HCT116 (cell line): ENCODE results near the gene ZBTB20. TPM values are rescaled to one million over a fixed set of nuclear protein-coding genes. Genes with fewer than 3 reads are reported as not detected.

Source experiments
- ATAC-seq: fragments of 200-7000 bp; cut with Tn5 transposase; 2 replicates; pipeline ENCODE4 v1.9.1; 2020; ENCODE audit warnings: mild to moderate bottlenecking, moderate library complexity
- BruUV-seq: library from RNA; stranded (reverse); fragments of 400-500 nt; replicated peaks from 2 replicates; lab custom pipeline; 2021; lab: Mats Ljungman, UMichigan
- CTCF ChIA-PET: fragments of 300-600 bp; sonication (Branson Sonifier 250); formaldehyde crosslinking; loops from one replicate; lab custom pipeline; 2021; ENCODE audit warnings: antibody characterized with exemption; lab: Charles Lee
- POLR2A ChIA-PET: fragments of 300-600, 350-600 bp; sonication (Branson Sonifier 250); formaldehyde crosslinking; loops from one replicate; lab custom pipeline; 2021; ENCODE audit warnings: antibody characterized with exemption; lab: Charles Lee
- RAD21 ChIA-PET, 2 experiments: fragments of 300-600 bp; sonication (Branson Sonifier 250); formaldehyde crosslinking; loops; one replicate each; lab custom pipeline; 2023; ENCODE audit warnings: low total read pairs in 2 of 2; ENCODE audit not compliant: uncharacterized antibody in 2 of 2, unreplicated experiment in 2 of 2, low non-redundant PET in 1 of 2; lab: Charles Lee
- DNase-seq: peaks from one replicate; pipeline ENCODE4 v3.0.0-alpha.2; 2010; ENCODE audit warnings: low read depth, low spot score
- H2AFZ ChIP-seq: fragments of 200-600 bp; shearing (Covaris generic), sonication (generic); 2 replicates; pipeline ENCODE4 v1.6.1; 2017; ENCODE audit warnings: low read depth, mixed run types, mixed read lengths, antibody characterized with exemption, low read length; ENCODE audit not compliant: poor library complexity, severe bottlenecking
- H3K27ac ChIP-seq: 2 replicates; pipeline ENCODE4 v1.5.1; 2012; ENCODE audit warnings: low read depth, low read length
- H3K27me3 ChIP-seq: fragments of 200-600 bp; sonication (generic); 2 replicates; pipeline ENCODE4 v1.6.1; 2016; ENCODE audit warnings: mixed run types, low read length, mixed read lengths; ENCODE audit not compliant: insufficient read depth
- H3K36me3 ChIP-seq, 2 experiments: fragments of 200-500 bp in 1 of 2; fragments of 200-600 bp in 1 of 2; sonication (Bioruptor generic) in 1 of 2; sonication (generic) in 1 of 2; 2 replicates each; pipeline versions ENCODE4 v1.5.1 to v1.6.1; 2014 to 2016; ENCODE audit warnings: low read length in 2 of 2, inconsistent platforms in 1 of 2, mixed read lengths in 1 of 2, mixed run types in 1 of 2; ENCODE audit not compliant: insufficient read depth in 2 of 2, control insufficient read depth in 1 of 2
- H3K4me1 ChIP-seq, 2 experiments: fragments of 200-600 bp in 1 of 2; sonication (generic) in 1 of 2; 2 replicates each; pipeline versions ENCODE4 v1.5.1 to v1.6.1; 2012 to 2017; ENCODE audit warnings: low read length in 2 of 2, inconsistent platforms in 1 of 2, mild to moderate bottlenecking in 1 of 2, mixed read lengths in 1 of 2, mixed run types in 1 of 2, moderate library complexity in 1 of 2; ENCODE audit not compliant: insufficient read depth in 2 of 2, control insufficient read depth in 1 of 2
- H3K4me2 ChIP-seq: fragments of 200-600 bp; sonication (generic); 2 replicates; pipeline ENCODE4 v1.6.1; 2017; ENCODE audit warnings: mixed run types, low read length, mixed read lengths
- H3K4me3 ChIP-seq, 2 experiments: fragments of 200-600 bp in 1 of 2; sonication (generic) in 1 of 2; replicated peaks in 1 of 2; 2 replicates each; pipeline ENCODE4 v1.5.1; 2011 to 2016; ENCODE audit warnings: low read length in 2 of 2, control low read depth in 1 of 2, low read depth in 1 of 2, mild to moderate bottlenecking in 1 of 2, mixed read lengths in 1 of 2, mixed run types in 1 of 2
- H3K79me2 ChIP-seq: fragments of 200-600 bp; sonication (generic); 2 replicates; pipeline ENCODE4 v1.6.1; 2017; ENCODE audit warnings: mild to moderate bottlenecking, mixed run types, low read length, moderate library complexity, mixed read lengths; ENCODE audit not compliant: insufficient read depth
- H3K9ac ChIP-seq: fragments of 200-600 bp; sonication (generic); 2 replicates; pipeline ENCODE4 v1.6.1; 2016; ENCODE audit warnings: low read length, mixed read lengths
- H3K9me2 ChIP-seq: fragments of 200-600 bp; sonication (generic), shearing (Covaris generic); 2 replicates; pipeline ENCODE4 v1.6.1; 2017; ENCODE audit warnings: mixed run types, mild to moderate bottlenecking, moderate library complexity; ENCODE audit not compliant: insufficient read depth
- H3K9me3 ChIP-seq, 2 experiments: fragments of 200-500 bp in 1 of 2; fragments of 200-600 bp in 1 of 2; sonication (Bioruptor generic) in 1 of 2; sonication (generic) in 1 of 2; 2 replicates each; pipeline ENCODE4 v1.6.1; 2014 to 2017; ENCODE audit warnings: low read length in 2 of 2, mixed read lengths in 2 of 2, inconsistent platforms in 1 of 2, low read depth in 1 of 2, mild to moderate bottlenecking in 1 of 2, mixed run types in 1 of 2, moderate library complexity in 1 of 2; ENCODE audit not compliant: control insufficient read depth in 1 of 2, insufficient read depth in 1 of 2
- H4K20me1 ChIP-seq: fragments of 200-600 bp; sonication (generic), shearing (Covaris generic); 2 replicates; pipeline ENCODE4 v1.6.1; 2017; ENCODE audit warnings: mixed run types, mild to moderate bottlenecking, moderate library complexity; ENCODE audit not compliant: insufficient read depth
- CBX3 ChIP-seq: IDR thresholded peaks from 2 replicates; pipeline ENCODE4 v1.6.1; 2012; ENCODE audit warnings: low read depth
- ELF1 ChIP-seq: IDR thresholded peaks from 2 replicates; pipeline ENCODE4 v1.6.1; 2012; ENCODE audit warnings: low read depth, borderline replicate concordance
- MAX ChIP-seq: IDR thresholded peaks from 2 replicates; pipeline ENCODE4 v1.6.1; 2012
- POLR2AphosphoS5 ChIP-seq: IDR thresholded peaks from 2 replicates; pipeline ENCODE4 v1.6.1; 2011; ENCODE audit warnings: mild to moderate bottlenecking, low read depth, low read length, moderate library complexity
- REST ChIP-seq: IDR thresholded peaks from 2 replicates; pipeline ENCODE4 v1.6.1; 2012; ENCODE audit warnings: low read depth
- intact Hi-C: fragments of 100-400 bp; cut with micrococcal nuclease; formaldehyde crosslinking; loops from 2 replicates; pipeline ENCODE4 v1.10.0; 2022
- total RNA-seq: library from RNA; stranded (reverse); gene quantifications from one replicate; pipeline ENCODE4 v1.2.1, GENCODE V29; 2021; ENCODE audit not compliant: unreplicated experiment

ZBTB20 gene
- total RNA-seq, 1 experiment from 2014 or later: 42.1 TPM

GRCh38 chr3:114743746-114744485 is 403.2 kb downstream of the ZBTB20 start (continued):
- TF ChIP-seq REST: no peak
- no peak for TF ChIP-seq MAX
- no peak for TF ChIP-seq ELF1
- TF ChIP-seq, all 23 proteins: peak for 0

- DNase-seq (no peak), ATAC-seq (no peak)
- Histone ChIP-seq H3K36me3 (peaks cover 0 to 44% of the 10 kb centered on the region in 2 experiments; a peak in 2 of 4 replicates), H3K9me3 (no peaks in the 10 kb centered on the region), H2AFZ (no peak overlapping the region), H3K9me2 (no peaks in the 10 kb centered on the region), H3K9ac (no peak overlapping the region), H3K27ac (peak overlapping the region; percentile 48; the same call in 1 of the 2 replicates), H4K20me1 (no peaks in the 10 kb centered on the region), H3K4me2 (peak overlapping the region; percentile 4; the same call in 1 of the 2 replicates), H3K79me2 (peaks cover 95% of the 10 kb centered on the region), H3K27me3 (no peaks in the 10 kb centered on the region), H3K4me1 (peaks cover 42 to 63% of the 10 kb centered on the region in 2 experiments), H3K4me3 (no peak overlapping the region)
- TF ChIP-seq CBX3 (0 out of 2 replicates have a peak, but pooled peaks have one; percentile 28), POLR2AphosphoS5 (no peak)
- no TSS peak for BruUV-seq
- CTCF ChIA-PET: no interaction called here
- RAD21 ChIA-PET: no interaction called here
- POLR2A ChIA-PET: no interaction called here
- intact Hi-C loops: no loop called here
Measured at GRCh38 chr3:114741066-114741465, 406.0 kb downstream of the ZBTB20 start.
